OCI-LY7 (cell line): ENCODE results near the gene ANKRD63. TPM values are rescaled to one million over a fixed set of nuclear protein-coding genes. Genes with fewer than 3 reads are reported as not detected.

Source experiments
- BruUV-seq: library from RNA; stranded (reverse); fragments of 400-500 nt; replicated peaks from 2 replicates; lab custom pipeline; 2021; lab: Mats Ljungman, UMichigan
- CTCF ChIA-PET: fragments of 300-600 bp; sonication (Branson Sonifier 250); formaldehyde crosslinking; loops from one replicate; lab custom pipeline; 2022; ENCODE audit warnings: antibody characterized with exemption; ENCODE audit not compliant: unreplicated experiment; lab: Charles Lee
- POLR2A ChIA-PET: fragments of 300-600 bp; sonication (Branson Sonifier 250); formaldehyde crosslinking; loops from one replicate; lab custom pipeline; 2022; ENCODE audit warnings: antibody characterized with exemption; lab: Charles Lee
- DNase-seq: peaks from one replicate; pipeline ENCODE4 v3.0.0-alpha.2; 2015; ENCODE audit warnings: low spot score
- H2AFZ ChIP-seq: fragments of 200-600 bp; sonication (generic), shearing (Covaris generic); 2 replicates; pipeline ENCODE4 v1.6.1; 2014; ENCODE audit warnings: mild to moderate bottlenecking, antibody characterized with exemption, low read length, moderate library complexity
- H3K27ac ChIP-seq: fragments of 200-600 bp; sonication (generic); 2 replicates; pipeline ENCODE4 v1.5.1; 2014; ENCODE audit warnings: mixed run types, low read depth, mild to moderate bottlenecking, moderate library complexity, low read length, inconsistent platforms; ENCODE audit not compliant: poor library complexity, severe bottlenecking
- H3K36me3 ChIP-seq: fragments of 200-600 bp; sonication (generic); 2 replicates; pipeline ENCODE4 v1.6.1; 2014; ENCODE audit warnings: mild to moderate bottlenecking, antibody characterized with exemption, low read length, moderate library complexity, mixed read lengths; ENCODE audit not compliant: insufficient read depth
- H3K4me1 ChIP-seq: fragments of 200-600 bp; sonication (generic); 2 replicates; pipeline ENCODE4 v1.5.1; 2014; ENCODE audit warnings: mild to moderate bottlenecking, low read length; ENCODE audit not compliant: insufficient read depth, poor library complexity, severe bottlenecking
- H3K4me2 ChIP-seq: fragments of 200-600 bp; sonication (generic); 2 replicates; pipeline ENCODE4 v1.6.1; 2014; ENCODE audit warnings: mild to moderate bottlenecking, low read length
- H3K4me3 ChIP-seq: fragments of 200-600 bp; sonication (generic); 2 replicates; pipeline ENCODE4 v1.5.1; 2014; ENCODE audit warnings: mild to moderate bottlenecking, low read depth, low read length; ENCODE audit not compliant: poor library complexity, severe bottlenecking
- H3K79me2 ChIP-seq: fragments of 200-600 bp; sonication (generic); 2 replicates; pipeline ENCODE4 v1.6.1; 2016; ENCODE audit warnings: low read depth, mild to moderate bottlenecking, low read length, moderate library complexity, mixed read lengths; ENCODE audit not compliant: insufficient read depth
- H3K9me2 ChIP-seq: fragments of 200-600 bp; sonication (generic); 2 replicates; pipeline ENCODE4 v1.6.1; 2016; ENCODE audit warnings: mild to moderate bottlenecking, low read length, mixed read lengths; ENCODE audit not compliant: insufficient read depth
- H3K9me3 ChIP-seq: fragments of 200-600 bp; sonication (generic); 2 replicates; pipeline ENCODE4 v1.6.1; 2014; ENCODE audit warnings: mild to moderate bottlenecking, mixed run types, low read length, mixed read lengths
- H4K20me1 ChIP-seq: fragments of 200-600 bp; sonication (generic); 2 replicates; pipeline ENCODE4 v1.6.1; 2014; ENCODE audit warnings: mild to moderate bottlenecking, antibody characterized with exemption, low read length, moderate library complexity, mixed read lengths; ENCODE audit not compliant: insufficient read depth
- CTCF ChIP-seq: fragments of 200-600 bp; sonication (generic); conservative IDR thresholded peaks from 2 replicates; pipeline ENCODE4 v1.5.1; 2014; ENCODE audit warnings: mild to moderate bottlenecking, antibody characterized with exemption, low read length, moderate library complexity, mixed read lengths
- EZH2phosphoT487 ChIP-seq: fragments of 200-600 bp; sonication (generic); IDR thresholded peaks from 2 replicates; pipeline ENCODE4 v1.6.1; 2018; ENCODE audit warnings: low read depth, borderline replicate concordance, mild to moderate bottlenecking, mixed run types, antibody characterized with exemption, low read length, moderate library complexity, mixed read lengths
- intact Hi-C: fragments of 100-400 bp; cut with micrococcal nuclease; formaldehyde crosslinking; loops from one replicate; pipeline ENCODE4 v1.10.0; 2022; ENCODE audit not compliant: unreplicated experiment
- total RNA-seq, 2 experiments: library from RNA; depleted of rRNA in 1 of 2; stranded (reverse); fragments of >200 nt in 1 of 2; shearing (Covaris generic) in 1 of 2; gene quantifications; 2 replicates each; pipeline ENCODE4 v1.2.3, GENCODE V29; 2014 to 2022

ANKRD63 gene
- total RNA-seq, 2 experiments from 2014 or later = not detected

DNA sequence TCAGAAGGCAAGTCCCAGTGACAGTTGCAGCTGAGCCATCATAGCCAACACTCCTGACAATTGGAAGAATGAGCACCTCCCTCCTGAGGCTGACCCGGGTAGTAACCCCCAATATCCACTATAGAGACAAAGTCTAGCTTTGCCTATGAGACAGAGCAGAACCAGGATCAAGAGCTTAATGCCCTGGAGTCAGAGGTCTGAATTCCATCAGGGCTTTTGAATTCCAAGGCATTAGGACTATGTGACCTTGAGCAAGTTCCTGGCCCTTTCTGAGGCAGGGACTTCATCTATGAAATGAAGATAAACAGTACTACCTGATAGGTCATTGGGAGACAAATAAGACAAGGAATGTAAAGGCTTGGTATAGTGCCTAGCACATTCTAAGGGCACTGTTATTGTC is 37.5 kb upstream of the ANKRD63 start:
- H3K4me1 ChIP-seq = peaks cover 6% of the 10 kb centered on the region
- H3K4me3 ChIP-seq = no peak overlapping the region
- no peak for DNase-seq
- ChIA-PET CTCF (interaction anchor here (0.8 to 1.4 kb wide), 2 partner anchors 14 to 18 kb away, joined by 3 to 5 read pairs; no protein-coding TSS in a partner anchor), POLR2A (interaction anchor here (0.5 kb wide), 1 partner anchor 385 kb away, joined by 4 read pairs; no protein-coding TSS in a partner anchor)
- BruUV-seq = no TSS peak
- no peaks in the 10 kb centered on the region for H4K20me1 ChIP-seq
- TF ChIP-seq EZH2phosphoT487 (no peak), CTCF (no peak)
- no peaks in the 10 kb centered on the region for H3K79me2 ChIP-seq
- no peak overlapping the region for H2AFZ ChIP-seq
- no peaks in the 10 kb centered on the region for H3K9me2 ChIP-seq
- H3K4me2 ChIP-seq = no peak overlapping the region
- H3K36me3 ChIP-seq = no peaks in the 10 kb centered on the region
- H3K27ac ChIP-seq = no peak overlapping the region
- intact Hi-C loops = loop anchor here (5.0 kb wide), 2 partner anchors 268 to 538 kb away; partner anchors contain the start of gene FSIP1
- no peaks in the 10 kb centered on the region for H3K9me3 ChIP-seq

DNA sequence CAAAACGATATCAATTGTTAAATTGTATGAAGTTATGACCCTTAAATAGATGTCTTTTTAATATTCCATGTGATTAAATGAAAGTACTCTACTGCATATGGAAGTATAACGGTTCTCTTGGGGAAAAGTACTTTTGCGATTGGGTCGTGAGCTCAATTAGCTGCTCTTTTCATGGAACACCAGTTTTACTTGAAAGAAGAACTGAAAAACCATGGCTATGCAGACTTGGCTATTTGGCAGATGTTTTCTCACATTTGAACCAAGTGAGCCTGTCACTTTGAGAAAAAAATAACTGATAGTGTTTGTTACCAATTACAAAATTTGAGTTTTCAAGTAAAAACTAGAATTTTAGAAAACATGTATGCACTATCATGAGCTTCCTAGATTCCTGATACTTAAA is 34.7 kb upstream of the ANKRD63 start:
- H3K9me2 ChIP-seq = no peaks in the 10 kb centered on the region
- no peaks in the 10 kb centered on the region for H4K20me1 ChIP-seq
- no peak overlapping the region for H3K27ac ChIP-seq
- no peaks in the 10 kb centered on the region for H3K36me3 ChIP-seq
- no TSS peak for BruUV-seq
- no peak overlapping the region for H3K4me3 ChIP-seq
- TF ChIP-seq EZH2phosphoT487 (no peak), CTCF (no peak)
- intact Hi-C loops = no loop called here
- POLR2A ChIA-PET = interaction anchor here (0.6 to 0.9 kb wide), 2 partner anchors 16 to 688 kb away, joined by 3 to 6 read pairs; no protein-coding TSS in a partner anchor
- H2AFZ ChIP-seq = no peak overlapping the region
- CTCF ChIA-PET = no interaction called here
- H3K4me2 ChIP-seq = no peak overlapping the region
- no peaks in the 10 kb centered on the region for H3K4me1 ChIP-seq
- no peak for DNase-seq
- no peaks in the 10 kb centered on the region for H3K79me2 ChIP-seq
- H3K9me3 ChIP-seq = no peaks in the 10 kb centered on the region

DNA sequence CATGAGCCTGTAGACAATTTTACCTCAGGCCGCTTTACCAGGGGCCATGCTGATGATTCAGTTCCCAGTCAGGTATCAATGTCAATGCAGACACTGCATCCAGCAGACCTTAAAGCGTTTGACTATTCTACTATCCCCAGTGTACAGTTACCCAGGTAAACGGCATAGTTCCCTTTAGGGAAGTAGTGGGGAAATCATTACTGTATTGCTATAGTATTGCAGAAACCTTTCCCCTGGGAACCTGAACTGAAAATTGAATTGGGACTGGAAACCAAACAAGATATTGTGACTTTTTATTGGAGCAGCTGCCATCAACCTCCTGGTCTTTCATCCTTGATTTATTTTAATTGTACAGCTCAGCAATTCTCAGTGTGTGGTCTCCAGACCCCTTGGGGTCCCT is 34.1 kb upstream of the ANKRD63 start:
- Histone ChIP-seq H3K79me2 (no peaks in the 10 kb centered on the region), H3K4me1 (no peaks in the 10 kb centered on the region), H3K36me3 (no peaks in the 10 kb centered on the region), H3K4me3 (no peak overlapping the region), H2AFZ (no peak overlapping the region), H4K20me1 (no peaks in the 10 kb centered on the region), H3K9me3 (no peaks in the 10 kb centered on the region), H3K4me2 (no peak overlapping the region), H3K27ac (no peak overlapping the region), H3K9me2 (no peaks in the 10 kb centered on the region)
- intact Hi-C loops = no loop called here
- POLR2A ChIA-PET = interaction anchor here (0.6 kb wide), 1 partner anchor 689 kb away, joined by 6 read pairs; no protein-coding TSS in a partner anchor
- CTCF ChIA-PET = interaction anchor here (0.5 kb wide), 1 partner anchor 12 kb away, joined by 3 read pairs; no protein-coding TSS in a partner anchor
- no TSS peak for BruUV-seq
- no peak for DNase-seq
- TF ChIP-seq CTCF = no peak
- TF ChIP-seq EZH2phosphoT487 = no peak
